ENCODE measurements around the gene VCAN. TPM values are rescaled to one million over a fixed set of nuclear protein-coding genes. Genes with fewer than 3 reads are reported as not detected.

Gene VCAN
- total and polyA plus RNA-seq, 2 of the 4 experiments (the other 2 are of a cell fraction) = 45.3 to 158 TPM

DNA sequence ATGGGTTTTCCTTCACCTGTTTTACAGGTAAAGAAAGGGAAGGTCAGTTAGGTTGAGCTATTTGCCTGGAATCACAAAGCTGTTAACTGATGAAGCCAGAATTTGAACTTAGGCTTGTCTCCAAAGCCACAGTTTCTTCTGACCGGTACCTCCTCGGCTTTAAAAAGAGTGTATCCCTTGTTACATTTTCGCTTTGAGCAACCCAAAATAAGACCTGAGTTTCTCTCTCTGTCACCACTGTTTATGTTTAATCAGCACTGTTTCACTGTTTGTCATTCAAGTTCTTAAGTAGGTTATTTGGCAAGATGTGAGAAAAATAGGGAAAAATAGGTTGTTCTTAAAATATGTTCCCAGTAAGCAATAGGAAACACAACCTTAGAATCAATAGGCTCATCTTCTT is 84.6 kb downstream of the VCAN start:
- no TSS peak for BruUV-seq (replicated peaks)
- H3K4me2 ChIP-seq (ENCODE audit: low read depth, low read length) = no peak overlapping the region
- no peak overlapping the region; the same call in 1 of the 2 replicates for H2BK120ac ChIP-seq (ENCODE audit: low read depth, low read length)
- H3K56ac ChIP-seq (ENCODE audit: extremely low read depth, insufficient read depth, low read length) = no peak overlapping the region
- H2AK9ac ChIP-seq (replicated peaks; ENCODE audit: low read depth, low read length, poor library complexity) = no peak overlapping the region
- H4K5ac ChIP-seq (ENCODE audit: low read depth, low read length) = peak overlapping the region; percentile 33; the same call in 1 of the 2 replicates
- no peaks in the 10 kb centered on the region for H3K27me3 ChIP-seq (ENCODE audit: control insufficient read depth, insufficient read depth, low read length)
- dilution Hi-C loops (cut with HindIII; ENCODE audit: low sequenced_read_pairs, unreplicated experiment) (no loop called here), intact Hi-C loops (cut with micrococcal nuclease) (no loop called here), in situ Hi-C loops (cut with MboI; ENCODE audit: low sequenced_read_pairs) (loop anchor here (10.0 to 25.0 kb wide), 2 partner anchors 469 to 911 kb away; partner anchors contain the start of genes TMEM167A and XRCC4)
- H3K79me1 ChIP-seq (ENCODE audit: low read depth in 1 of 2, low read length in 2 of 2) = peaks cover 7 to 20% of the 10 kb centered on the region in 2 experiments
- no peak overlapping the region for H4K91ac ChIP-seq (ENCODE audit: insufficient read depth, low read depth, low read length)
- H4K8ac ChIP-seq (ENCODE audit: low read depth in 2 of 2, low read length in 2 of 2) = no peak overlapping the region
- no peak overlapping the region for H3K4me3 ChIP-seq (ENCODE audit: insufficient read depth, low read depth, low read length)
- no CpG with 5 or more reads among the region's 3 CpGs for WGBS, 2 experiments (ENCODE audit: extremely low coverage in 2 of 2, insufficient read length in 1 of 2)
- ATAC-seq (ENCODE audit: low read depth) (no peak), DNase-seq (no peak)
- H4K20me1 ChIP-seq (ENCODE audit: insufficient read depth, low read length) = no peaks in the 10 kb centered on the region
- POLR2A ChIA-PET (ENCODE audit: unreplicated experiment) = no interaction called here
- H3K18ac ChIP-seq (ENCODE audit: low read depth, low read length) = peak overlapping the region; percentile 30; the same call in 1 of the 2 replicates
- H3K27ac ChIP-seq (ENCODE audit: insufficient read depth, low read length) = no peak overlapping the region
- TF ChIP-seq CTCF (conservative IDR thresholded peaks at IDR 0.05; ENCODE audit: low read depth, low read length) = no peak
- TF ChIP-seq BHLHE40 (IDR thresholded peaks at IDR 0.05; ENCODE audit: low read depth, low read length) = no peak
- TF ChIP-seq RAD21 (IDR thresholded peaks at IDR 0.05; ENCODE audit: low read length) = no peak
- no peak for TF ChIP-seq RFX5 (IDR thresholded peaks at IDR 0.05; ENCODE audit: low read depth, low read length)
- no peak for TF ChIP-seq SMC3 (IDR thresholded peaks at IDR 0.05; ENCODE audit: low read depth, low read length)
- TF ChIP-seq POLR2A (IDR thresholded peaks at IDR 0.05; ENCODE audit: low read depth, low read length) = no peak
- TF ChIP-seq MAZ (IDR thresholded peaks at IDR 0.05; ENCODE audit: borderline replicate concordance, low read depth, low read length) = no peak
- TF ChIP-seq CHD1 (IDR thresholded peaks at IDR 0.05; ENCODE audit: low read depth, low read length) = no peak
- TF ChIP-seq CEBPB (IDR thresholded peaks at IDR 0.05; ENCODE audit: low read depth, low read length) = no peak
- TF ChIP-seq RCOR1 (IDR thresholded peaks at IDR 0.05; ENCODE audit: insufficient replicate concordance, low read length) = no peak
- TF ChIP-seq USF2 (IDR thresholded peaks at IDR 0.05; ENCODE audit: low read depth, low read length) = no peak
- no peak for TF ChIP-seq NFE2L2 (IDR thresholded peaks at IDR 0.05; ENCODE audit: low read depth, low read length)
- TF ChIP-seq FOS (IDR thresholded peaks at IDR 0.05; ENCODE audit: low read depth, low read length) = no peak
- H2BK5ac ChIP-seq (ENCODE audit: low read depth, low read length, poor library complexity, severe bottlenecking) = no peak overlapping the region
- H3K9ac ChIP-seq (ENCODE audit: low read depth, low read length) = no peak overlapping the region
- peaks cover 21% of the 10 kb centered on the region for H3K4me1 ChIP-seq (ENCODE audit: control insufficient read depth, insufficient read depth, low read length)
- H3K4ac ChIP-seq (ENCODE audit: low read depth, low read length) = no peak overlapping the region
- H2BK15ac ChIP-seq (ENCODE audit: low read depth, low read length) = 0 out of 3 replicates have a peak overlapping the region, but pooled peaks have one; percentile 82
- peaks cover 17% of the 10 kb centered on the region; the same call in 1 of the 2 replicates for H3K9me1 ChIP-seq (ENCODE audit: insufficient read depth, low read length)
- H2AFZ ChIP-seq (replicated peaks; ENCODE audit: low read length, poor library complexity) = no peak overlapping the region
- no peak overlapping the region for H2AK5ac ChIP-seq (ENCODE audit: low read depth, low read length)
- no peaks in the 10 kb centered on the region for H3K9me3 ChIP-seq (ENCODE audit: control insufficient read depth, insufficient read depth, low read length)
- no peak overlapping the region for H3K14ac ChIP-seq (replicated peaks; ENCODE audit: low read depth, low read length)
- peaks cover 11% of the 10 kb centered on the region for H3K36me3 ChIP-seq (ENCODE audit: control insufficient read depth, insufficient read depth, low read length)
- CTCF ChIA-PET = no interaction called here
- H2BK20ac ChIP-seq (ENCODE audit: low read depth, low read length) = peak overlapping the region; percentile 1; the same call in 1 of the 2 replicates
- H3K23ac ChIP-seq (ENCODE audit: low read depth, low read length) = no peak overlapping the region

Data from IMR-90 (cell line).